WTC11 (cell line): Measurements from ENCODE around the gene CPNE1.

Experiments
- ATF2 ChIP-seq: sonication (generic); formaldehyde crosslinking; IDR thresholded peaks from 2 replicates; pipeline ENCODE4 v1.8.1; 2022; ENCODE audit warnings: low read depth, missing genetic modification reagents, borderline replicate concordance
- CTCF ChIP-seq: fragments of 200-600 bp; IDR thresholded peaks from 2 replicates; pipeline ENCODE4 v1.8.0; 2022; ENCODE audit warnings: antibody characterized with exemption
- KAT7 ChIP-seq: sonication (generic); formaldehyde crosslinking; IDR thresholded peaks from 2 replicates; pipeline ENCODE4 v1.8.1; 2023; ENCODE audit warnings: missing genetic modification reagents, mild to moderate bottlenecking, borderline replicate concordance
- ZBTB43 ChIP-seq: sonication (generic); formaldehyde crosslinking; IDR thresholded peaks from 2 replicates; pipeline ENCODE4 v1.8.1; 2023; ENCODE audit warnings: mild to moderate bottlenecking, missing genetic modification reagents
- ZNF512 ChIP-seq: sonication (generic); formaldehyde crosslinking; IDR thresholded peaks from 2 replicates; pipeline ENCODE4 v1.8.1; 2022; ENCODE audit warnings: missing genetic modification reagents, borderline replicate concordance

- no peak for TF ChIP-seq KAT7
- TF ChIP-seq CTCF: no peak
- no peak for TF ChIP-seq ATF2 (CRISPR knock-in tag)
- TF ChIP-seq ZNF512 (CRISPR knock-in tag): no peak
- TF ChIP-seq ZBTB43 (CRISPR knock-in tag): no peak
Measured at GRCh38 chr20:35708502-35708901, 43.8 kb upstream of the CPNE1 start.
